Breast epithelium (tissue), 4 donors: ENCODE data around the gene SETBP1. TPM values are rescaled to one million over a fixed set of nuclear protein-coding genes. Genes with fewer than 3 reads are reported as not detected.

Experiments used
- DNase-seq, 2 donors: peaks; one replicate each; pipeline ENCODE4 v3.0.0-alpha.2; 2019; ENCODE audit warnings: low spot score in 2 of 2
- H3K27ac ChIP-seq, 2 donors: fragments of 200-600 bp; sonication (generic) in 1 of 2; one replicate each; pipeline ENCODE4 v1.5.1; 2016 to 2019; ENCODE audit warnings: mild to moderate bottlenecking in 1 of 2
- H3K27me3 ChIP-seq, 2 donors: fragments of 200-600 bp; sonication (generic) in 1 of 2; one replicate each; pipeline versions ENCODE4 v1.5.1 to v1.6.0; 2017 to 2019; ENCODE audit warnings: control low read depth in 1 of 2, mild to moderate bottlenecking in 1 of 2
- H3K36me3 ChIP-seq: fragments of 200-600 bp; one replicate; pipeline ENCODE4 v1.5.1; 2019
- H3K4me1 ChIP-seq, 2 donors: fragments of 200-600 bp; sonication (generic); one replicate each; pipeline ENCODE4 v1.5.1; 2016 to 2019; ENCODE audit warnings: control low read depth in 1 of 2
- H3K4me3 ChIP-seq, 3 donors: fragments of 200-600 bp; sonication (generic); 1 replicate in 2 of 3; 2 replicates in 1 of 3; pipeline ENCODE4 v1.5.1; 2016 to 2019; ENCODE audit warnings: mild to moderate bottlenecking in 3 of 3, moderate library complexity in 2 of 3
- H3K9me3 ChIP-seq, 2 donors: fragments of 200-600 bp; sonication (generic) in 1 of 2; one replicate each; pipeline ENCODE4 v1.5.1; 2016 to 2019; ENCODE audit warnings: control low read depth in 1 of 2
- POLR2A ChIP-seq: fragments of 450-650 bp; IDR thresholded peaks from one replicate; pipeline ENCODE4 v1.6.1; 2016; ENCODE audit warnings: antibody characterized with exemption, mild to moderate bottlenecking, moderate library complexity
- POLR2AphosphoS5 ChIP-seq, 3 donors: sonication (generic); formaldehyde crosslinking; IDR thresholded peaks; one replicate each; pipeline ENCODE4 v1.6.1; 2017; ENCODE audit warnings: antibody characterized with exemption in 3 of 3
- intact Hi-C: fragments of 100-400 bp; cut with DNase I; formaldehyde crosslinking; loops from one replicate; pipeline ENCODE4 v1.15.1; 2023; ENCODE audit warnings: low total_unique reads
- total RNA-seq, 3 donors: library from RNA; depleted of rRNA; stranded (reverse); fragments of >200 nt; gene quantifications; one replicate each; pipeline ENCODE4 v1.1.0, GENCODE V29; 2016
- TF ChIP-seq, protein P1 (sequence below), 3 donors: fragments of 450-650 bp; IDR thresholded peaks; one replicate each; pipeline ENCODE4 v1.5.1; 2016 to 2017; ENCODE audit warnings: antibody characterized with exemption in 3 of 3, mild to moderate bottlenecking in 3 of 3, moderate library complexity in 3 of 3

The SETBP1 gene
- total RNA-seq, 3 donors from 2014 or later: 26.2 to 40.1 (median 37.0) TPM

DNA sequence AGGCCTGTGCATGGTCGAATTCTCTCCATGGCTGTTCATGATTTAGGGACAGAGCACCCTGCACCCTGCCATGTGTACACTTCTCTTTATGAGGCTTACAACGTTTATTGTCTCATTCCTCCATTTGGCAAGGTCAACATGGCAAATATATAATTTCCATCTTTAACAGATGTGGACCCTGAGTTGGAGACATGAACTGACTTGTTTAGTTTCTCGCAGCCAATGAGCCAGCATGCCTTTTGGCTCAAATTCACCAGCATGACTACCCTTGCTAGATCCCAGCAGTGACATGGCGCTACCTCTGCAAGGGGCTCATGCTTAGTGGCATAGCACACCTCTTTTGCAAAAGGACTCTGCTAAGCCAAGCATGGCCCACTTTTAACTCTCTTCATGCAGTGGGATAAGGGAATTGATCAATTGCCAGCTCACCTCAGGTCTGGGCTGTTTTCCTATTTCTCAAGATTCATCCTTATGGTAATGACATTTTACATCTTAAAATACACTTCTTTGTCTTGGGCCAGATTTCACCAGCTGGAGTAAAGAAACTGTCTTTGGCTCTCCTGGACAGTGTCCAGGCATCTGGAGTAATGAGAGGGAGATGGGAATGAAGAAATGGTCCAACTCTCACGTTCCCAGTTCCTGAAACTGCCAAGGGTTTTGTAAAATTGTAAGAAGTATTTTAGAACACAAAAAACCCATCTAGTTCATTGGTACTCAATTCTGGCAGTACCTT is 159.5 kb downstream of the SETBP1 start:
- TF ChIP-seq POLR2A (no peak), POLR2AphosphoS5 (IDR thresholded peaks at IDR 0.05) (no peak)
- TF ChIP-seq, protein P1, sequence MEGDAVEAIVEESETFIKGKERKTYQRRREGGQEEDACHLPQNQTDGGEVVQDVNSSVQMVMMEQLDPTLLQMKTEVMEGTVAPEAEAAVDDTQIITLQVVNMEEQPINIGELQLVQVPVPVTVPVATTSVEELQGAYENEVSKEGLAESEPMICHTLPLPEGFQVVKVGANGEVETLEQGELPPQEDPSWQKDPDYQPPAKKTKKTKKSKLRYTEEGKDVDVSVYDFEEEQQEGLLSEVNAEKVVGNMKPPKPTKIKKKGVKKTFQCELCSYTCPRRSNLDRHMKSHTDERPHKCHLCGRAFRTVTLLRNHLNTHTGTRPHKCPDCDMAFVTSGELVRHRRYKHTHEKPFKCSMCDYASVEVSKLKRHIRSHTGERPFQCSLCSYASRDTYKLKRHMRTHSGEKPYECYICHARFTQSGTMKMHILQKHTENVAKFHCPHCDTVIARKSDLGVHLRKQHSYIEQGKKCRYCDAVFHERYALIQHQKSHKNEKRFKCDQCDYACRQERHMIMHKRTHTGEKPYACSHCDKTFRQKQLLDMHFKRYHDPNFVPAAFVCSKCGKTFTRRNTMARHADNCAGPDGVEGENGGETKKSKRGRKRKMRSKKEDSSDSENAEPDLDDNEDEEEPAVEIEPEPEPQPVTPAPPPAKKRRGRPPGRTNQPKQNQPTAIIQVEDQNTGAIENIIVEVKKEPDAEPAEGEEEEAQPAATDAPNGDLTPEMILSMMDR (IDR thresholded peaks at IDR 0.05): no peak
- Histone ChIP-seq H3K9me3 (no peaks in the 10 kb centered on the region), H3K27ac (no peak overlapping the region), H3K4me1 (no peaks in the 10 kb centered on the region), H3K27me3 (no peaks in the 10 kb centered on the region), H3K4me3 (no peak overlapping the region), H3K36me3 (no peaks in the 10 kb centered on the region)
- intact Hi-C loops: no loop called here
- DNase-seq: no peak

DNA sequence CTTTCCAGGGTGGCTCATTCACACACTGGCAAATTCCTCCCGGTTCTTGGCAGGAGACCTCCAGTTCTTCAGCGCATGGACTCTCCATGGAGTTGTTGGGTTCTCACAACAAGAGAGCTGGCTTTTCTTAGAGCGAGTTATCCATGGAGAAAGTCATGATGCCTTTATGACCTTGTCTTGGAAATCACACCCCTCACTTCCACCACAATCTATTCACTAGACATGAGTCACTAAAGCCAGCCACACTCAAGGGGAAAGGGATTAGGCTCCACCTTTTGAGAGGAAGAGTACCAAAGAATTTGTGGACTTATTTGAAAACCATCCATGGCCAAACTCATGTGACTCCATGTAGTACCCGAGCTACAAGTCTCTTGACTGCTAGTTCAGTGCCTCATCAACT is 160.5 kb downstream of the SETBP1 start:
- no peaks in the 10 kb centered on the region for H3K9me3 ChIP-seq
- H3K4me3 ChIP-seq: no peak overlapping the region
- no peaks in the 10 kb centered on the region for H3K27me3 ChIP-seq
- intact Hi-C loops: no loop called here
- no peak overlapping the region for H3K27ac ChIP-seq
- no peaks in the 10 kb centered on the region for H3K4me1 ChIP-seq
- no peaks in the 10 kb centered on the region for H3K36me3 ChIP-seq
- DNase-seq: no peak
- TF ChIP-seq POLR2A (no peak), POLR2AphosphoS5 (IDR thresholded peaks at IDR 0.05) (no peak)
- TF ChIP-seq, protein P1 (IDR thresholded peaks at IDR 0.05): no peak

DNA sequence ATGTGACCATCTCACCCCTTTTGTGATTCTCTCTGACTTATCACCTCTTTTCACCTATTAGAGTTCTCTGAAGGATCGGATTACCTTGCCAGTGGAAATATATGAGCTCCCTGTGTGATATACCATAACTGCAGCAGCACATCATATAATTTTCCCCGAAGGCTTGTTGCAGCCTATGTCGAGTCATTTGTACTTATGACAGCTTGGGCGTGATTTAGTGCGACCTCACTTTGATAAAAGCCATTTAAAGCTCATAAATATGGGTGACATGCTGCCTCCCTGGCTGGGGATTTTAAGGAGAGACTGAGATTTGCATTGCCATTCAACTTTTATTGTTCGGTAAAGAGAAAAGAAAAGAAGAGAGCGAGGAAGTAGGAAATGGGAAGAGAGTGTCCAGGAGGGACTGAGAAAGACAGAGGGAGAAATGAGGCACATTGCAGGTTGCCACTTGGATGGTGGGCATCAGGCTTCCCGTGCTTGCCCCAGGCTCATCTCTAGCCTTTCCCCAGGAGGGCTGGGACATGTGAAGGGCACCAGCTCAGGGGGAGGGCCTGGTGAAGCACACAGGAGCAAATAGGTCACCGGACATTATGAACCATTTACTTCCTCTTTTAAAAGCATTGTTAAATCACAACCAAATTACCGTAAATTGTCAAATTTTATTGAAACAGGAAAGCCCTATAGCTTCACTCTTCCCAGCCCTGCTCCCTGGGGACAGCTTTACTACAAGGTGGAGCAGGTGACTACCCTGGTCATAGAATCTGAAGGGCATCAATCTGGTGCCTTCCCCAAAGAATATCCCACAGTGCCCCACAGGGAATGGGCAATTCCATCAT is 161.3 kb downstream of the SETBP1 start:
- Histone ChIP-seq H3K4me3 (no peak overlapping the region), H3K4me1 (no peaks in the 10 kb centered on the region), H3K9me3 (no peaks in the 10 kb centered on the region), H3K36me3 (no peaks in the 10 kb centered on the region), H3K27me3 (no peaks in the 10 kb centered on the region), H3K27ac (no peak overlapping the region)
- intact Hi-C loops: no loop called here
- TF ChIP-seq, protein P1 (IDR thresholded peaks at IDR 0.05): no peak
- TF ChIP-seq POLR2AphosphoS5 (IDR thresholded peaks at IDR 0.05): no peak
- no peak for TF ChIP-seq POLR2A
- DNase-seq: no peak

DNA sequence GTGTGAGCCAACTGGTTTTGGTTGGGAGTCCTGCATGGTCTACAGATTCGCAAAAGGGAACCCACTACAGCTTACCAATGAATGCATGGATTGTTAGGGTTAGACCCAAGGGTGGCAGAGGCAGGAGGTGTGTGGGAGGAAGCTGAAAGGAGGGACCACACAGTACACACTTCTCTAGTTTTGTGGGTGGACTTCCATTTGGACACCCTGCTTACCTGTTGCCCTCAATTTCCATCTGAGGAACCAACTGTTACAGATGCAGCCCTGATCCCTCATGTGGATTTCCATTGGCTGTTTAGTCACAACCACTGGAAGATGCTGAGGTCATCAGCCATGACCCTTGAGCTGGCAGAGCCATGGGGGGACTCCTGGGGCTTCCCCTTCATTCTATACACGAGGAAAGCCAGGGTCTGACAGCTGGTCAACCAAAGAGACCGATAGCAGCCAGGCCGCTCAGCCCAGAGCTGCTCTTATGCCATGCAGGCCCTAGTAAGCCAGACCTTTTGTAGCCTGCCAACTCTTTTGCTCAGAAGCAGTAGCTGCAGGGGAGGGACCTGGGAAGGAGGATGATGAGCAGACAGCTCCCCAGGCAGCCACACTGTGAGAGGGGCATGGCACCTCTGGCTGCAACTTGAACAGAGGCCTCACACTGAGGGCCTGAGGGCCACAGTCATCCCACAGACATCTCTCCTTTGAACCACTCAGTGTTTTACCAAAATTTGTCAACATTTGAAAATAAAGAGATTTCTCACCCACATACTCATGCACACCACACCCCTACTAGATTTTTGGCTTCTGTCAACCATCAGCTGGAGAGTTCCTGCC is 162.1 kb downstream of the SETBP1 start:
- intact Hi-C loops: no loop called here
- Histone ChIP-seq H3K27ac (no peak overlapping the region), H3K27me3 (no peaks in the 10 kb centered on the region), H3K4me3 (no peak overlapping the region), H3K4me1 (no peaks in the 10 kb centered on the region), H3K9me3 (no peaks in the 10 kb centered on the region), H3K36me3 (no peaks in the 10 kb centered on the region)
- TF ChIP-seq, protein P1 (IDR thresholded peaks at IDR 0.05): no peak
- no peak for TF ChIP-seq POLR2A
- TF ChIP-seq POLR2AphosphoS5 (IDR thresholded peaks at IDR 0.05): no peak
- DNase-seq: no peak
